Nephron (organoid): ENCODE measurements around the gene MRGPRF.

ENCODE experiments used
- H3K27ac Mint-ChIP-seq, 3 experiments: 2 replicates each; pipeline ENCODE4 v1.8.0; 2020; ENCODE audit warnings: mixed read lengths in 3 of 3, mild to moderate bottlenecking in 2 of 3, moderate library complexity in 1 of 3
- H3K27me3 Mint-ChIP-seq: 2 replicates; pipeline ENCODE4 v1.8.0; 2021; ENCODE audit warnings: low read depth, mild to moderate bottlenecking, moderate library complexity, mixed read lengths
- H3K36me3 Mint-ChIP-seq: 2 replicates; pipeline ENCODE4 v1.8.0; 2020; ENCODE audit warnings: low read depth, mixed read lengths
- H3K4me1 Mint-ChIP-seq: 2 replicates; pipeline ENCODE4 v1.8.0; 2020; ENCODE audit warnings: mixed read lengths
- H3K4me3 Mint-ChIP-seq, 3 experiments: 2 replicates each; pipeline ENCODE4 v1.8.0; 2020; ENCODE audit warnings: mild to moderate bottlenecking in 3 of 3, mixed read lengths in 3 of 3, moderate library complexity in 2 of 3
- H3K9me3 Mint-ChIP-seq: 2 replicates; pipeline ENCODE4 v1.8.0; 2020; ENCODE audit warnings: mixed read lengths
- TF ChIP-seq, protein P1 (sequence below), 3 experiments: fragments of 200-600 bp; sonication (generic); IDR thresholded peaks; one replicate each; pipeline ENCODE4 v1.5.0; 2021; ENCODE audit warnings: antibody characterized with exemption in 3 of 3; ENCODE audit not compliant: unreplicated experiment in 3 of 3

Gene MRGPRF

GRCh38 chr11:69051381-69052342 lies 38.6 kb upstream of the MRGPRF start:
- Mint-ChIP-seq H3K27me3 (peaks cover 5% of the 10 kb centered on the region), H3K4me3 (peak overlapping the region; percentile 80 to 88 (median 86)), H3K4me1 (peaks cover 26% of the 10 kb centered on the region), H3K9me3 (no peaks in the 10 kb centered on the region), H3K27ac (peak overlapping the region; percentile 35 to 56 (median 50)), H3K36me3 (peaks cover 7% of the 10 kb centered on the region)
- TF ChIP-seq, protein P1, sequence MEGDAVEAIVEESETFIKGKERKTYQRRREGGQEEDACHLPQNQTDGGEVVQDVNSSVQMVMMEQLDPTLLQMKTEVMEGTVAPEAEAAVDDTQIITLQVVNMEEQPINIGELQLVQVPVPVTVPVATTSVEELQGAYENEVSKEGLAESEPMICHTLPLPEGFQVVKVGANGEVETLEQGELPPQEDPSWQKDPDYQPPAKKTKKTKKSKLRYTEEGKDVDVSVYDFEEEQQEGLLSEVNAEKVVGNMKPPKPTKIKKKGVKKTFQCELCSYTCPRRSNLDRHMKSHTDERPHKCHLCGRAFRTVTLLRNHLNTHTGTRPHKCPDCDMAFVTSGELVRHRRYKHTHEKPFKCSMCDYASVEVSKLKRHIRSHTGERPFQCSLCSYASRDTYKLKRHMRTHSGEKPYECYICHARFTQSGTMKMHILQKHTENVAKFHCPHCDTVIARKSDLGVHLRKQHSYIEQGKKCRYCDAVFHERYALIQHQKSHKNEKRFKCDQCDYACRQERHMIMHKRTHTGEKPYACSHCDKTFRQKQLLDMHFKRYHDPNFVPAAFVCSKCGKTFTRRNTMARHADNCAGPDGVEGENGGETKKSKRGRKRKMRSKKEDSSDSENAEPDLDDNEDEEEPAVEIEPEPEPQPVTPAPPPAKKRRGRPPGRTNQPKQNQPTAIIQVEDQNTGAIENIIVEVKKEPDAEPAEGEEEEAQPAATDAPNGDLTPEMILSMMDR (IDR thresholded peaks at IDR 0.05; ENCODE audit: unreplicated experiment in 3 of 3), result no peak

GRCh38 chr11:69050592-69051380 lies 37.7 kb upstream of the MRGPRF start:
- Mint-ChIP-seq H3K27ac (peak overlapping the region; percentile 14 to 50 (median 35)), H3K4me1 (peaks cover 28% of the 10 kb centered on the region), H3K4me3 (peak overlapping the region; percentile 80 to 88 (median 86)), H3K36me3 (peaks cover 3% of the 10 kb centered on the region), H3K27me3 (peaks cover 5% of the 10 kb centered on the region), H3K9me3 (no peaks in the 10 kb centered on the region)
- TF ChIP-seq, protein P1 (IDR thresholded peaks at IDR 0.05; ENCODE audit: unreplicated experiment in 3 of 3), result no peak

GRCh38 chr11:69049490-69049867 lies 36.4 kb upstream of the MRGPRF start:
- Mint-ChIP-seq H3K27me3 (peaks cover 5% of the 10 kb centered on the region), H3K36me3 (no peaks in the 10 kb centered on the region), H3K4me1 (peaks cover 30% of the 10 kb centered on the region), H3K4me3 (peak overlapping the region; percentile 80 to 88 (median 86)), H3K9me3 (no peaks in the 10 kb centered on the region), H3K27ac (no peak overlapping the region)
- TF ChIP-seq, protein P1 (IDR thresholded peaks at IDR 0.05; ENCODE audit: unreplicated experiment in 3 of 3), result no peak

- peak within 1 kb of the TSS; percentile 80 to 88 (median 86) for H3K4me3 Mint-ChIP-seq
- TF ChIP-seq, protein P1 (IDR thresholded peaks at IDR 0.05; ENCODE audit: unreplicated experiment in 3 of 3), result no peak
- no peaks in the 10 kb centered on the region for H3K36me3 Mint-ChIP-seq
- H3K4me1 Mint-ChIP-seq, result peaks cover 36% of the 10 kb centered on the region
- H3K9me3 Mint-ChIP-seq, result no peaks in the 10 kb centered on the region
- peaks cover 5% of the 10 kb centered on the region for H3K27me3 Mint-ChIP-seq
- peak within 1 kb of the TSS; percentile 31 to 82 (median 56) for H3K27ac Mint-ChIP-seq
These were observed 35.8 kb upstream of the MRGPRF start, which contains the start of gene TPCN2 for GRCh38 chr11:69048694-69049489. Gene TPCN2 (plus strand): TSS chr11:69048932. CDS start chr11:69048998, 66 bp downstream.

- peaks cover 5% of the 10 kb centered on the region for H3K27me3 Mint-ChIP-seq
- H3K36me3 Mint-ChIP-seq, result no peaks in the 10 kb centered on the region
- H3K9me3 Mint-ChIP-seq, result no peaks in the 10 kb centered on the region
- peak overlapping the region; percentile 72 to 84 (median 83) for H3K4me3 Mint-ChIP-seq
- peaks cover 36% of the 10 kb centered on the region for H3K4me1 Mint-ChIP-seq
- TF ChIP-seq, protein P1 (IDR thresholded peaks at IDR 0.05; ENCODE audit: unreplicated experiment in 3 of 3), result no peak
- H3K27ac Mint-ChIP-seq, result peak overlapping the region; percentile 31 to 82 (median 56)
These were observed 35.1 kb upstream of the MRGPRF start for GRCh38 chr11:69048031-69048693.
